WTC11 (cell line): ENCODE measurements around the gene TXNL4A. TPM values are rescaled to one million over a fixed set of nuclear protein-coding genes. Genes with fewer than 3 reads are reported as not detected.

Experiments
- ATAC-seq: fragments of 200-7000 bp; cut with Tn5 transposase; 2 replicates; pipeline ENCODE4 v1.10.0; 2021; ENCODE audit warnings: mild to moderate bottlenecking, moderate library complexity
- CTCF ChIA-PET: fragments of 300-600 bp; sonication (Branson Sonifier 250); formaldehyde crosslinking; loops from one replicate; lab custom pipeline; 2021; ENCODE audit warnings: antibody characterized with exemption; lab: Charles Lee
- POLR2A ChIA-PET: fragments of 350-600 bp; sonication (Branson Sonifier 250); formaldehyde crosslinking; loops from one replicate; lab custom pipeline; 2021; ENCODE audit warnings: antibody characterized with exemption; lab: Charles Lee
- DNase-seq: peaks from one replicate; pipeline ENCODE4 v3.0.0; 2021; ENCODE audit warnings: low spot score
- H3K27ac Mint-ChIP-seq: 2 replicates; pipeline ENCODE4 v1.8.0; 2021; ENCODE audit warnings: mixed read lengths
- H3K27me3 Mint-ChIP-seq: 2 replicates; pipeline ENCODE4 v1.8.0; 2021; ENCODE audit warnings: low read depth, mild to moderate bottlenecking, moderate library complexity, mixed read lengths
- H3K36me3 Mint-ChIP-seq: 2 replicates; pipeline ENCODE4 v1.8.0; 2021; ENCODE audit warnings: mixed read lengths
- H3K4me1 Mint-ChIP-seq: 2 replicates; pipeline ENCODE4 v1.8.0; 2022; ENCODE audit warnings: mixed read lengths
- H3K4me3 Mint-ChIP-seq: 2 replicates; pipeline ENCODE4 v1.8.0; 2021; ENCODE audit warnings: mild to moderate bottlenecking, moderate library complexity, mixed read lengths
- H3K9me3 Mint-ChIP-seq: 2 replicates; pipeline ENCODE4 v1.8.0; 2021; ENCODE audit warnings: mixed read lengths
- ATF2 ChIP-seq: sonication (generic); formaldehyde crosslinking; IDR thresholded peaks from 2 replicates; pipeline ENCODE4 v1.8.1; 2022; ENCODE audit warnings: low read depth, missing genetic modification reagents, borderline replicate concordance
- CREB1 ChIP-seq: sonication (generic); formaldehyde crosslinking; IDR thresholded peaks from 2 replicates; pipeline ENCODE4 v1.8.0; 2023; ENCODE audit warnings: mild to moderate bottlenecking, missing genetic modification reagents
- CREM ChIP-seq: sonication (generic); formaldehyde crosslinking; IDR thresholded peaks from 2 replicates; pipeline ENCODE4 v1.8.1; 2022; ENCODE audit warnings: mild to moderate bottlenecking, missing genetic modification reagents, moderate library complexity
- CTCF ChIP-seq: fragments of 200-600 bp; IDR thresholded peaks from 2 replicates; pipeline ENCODE4 v1.8.0; 2022; ENCODE audit warnings: antibody characterized with exemption
- E2F1 ChIP-seq: sonication (generic); formaldehyde crosslinking; IDR thresholded peaks from 2 replicates; pipeline ENCODE4 v1.8.0; 2022; ENCODE audit warnings: mild to moderate bottlenecking, missing genetic modification reagents
- ESRRA ChIP-seq: sonication (generic); formaldehyde crosslinking; IDR thresholded peaks from 2 replicates; pipeline ENCODE4 v1.8.1; 2022; ENCODE audit warnings: mild to moderate bottlenecking, missing genetic modification reagents, borderline replicate concordance
- FOXJ3 ChIP-seq: sonication (generic); formaldehyde crosslinking; IDR thresholded peaks from 2 replicates; pipeline ENCODE4 v1.9.0; 2021; ENCODE audit warnings: missing genetic modification reagents, mild to moderate bottlenecking, borderline replicate concordance
- FOXP1 ChIP-seq: sonication (generic); formaldehyde crosslinking; IDR thresholded peaks from 2 replicates; pipeline ENCODE4 v1.8.0; 2022; ENCODE audit warnings: missing genetic modification reagents, mild to moderate bottlenecking, moderate library complexity, borderline replicate concordance
- KAT7 ChIP-seq: sonication (generic); formaldehyde crosslinking; IDR thresholded peaks from 2 replicates; pipeline ENCODE4 v1.8.1; 2023; ENCODE audit warnings: missing genetic modification reagents, mild to moderate bottlenecking, borderline replicate concordance
- MAX ChIP-seq: sonication (generic); formaldehyde crosslinking; IDR thresholded peaks from 2 replicates; pipeline ENCODE4 v1.8.0; 2022; ENCODE audit warnings: mild to moderate bottlenecking, missing genetic modification reagents
- OVOL2 ChIP-seq: fragments of 250-450 bp; sonication (Bioruptor Pico); IDR thresholded peaks from 2 replicates; pipeline ENCODE4 v1.9.0; 2021; ENCODE audit warnings: mild to moderate bottlenecking, borderline replicate concordance
- STAT6 ChIP-seq: sonication (generic); formaldehyde crosslinking; conservative IDR thresholded peaks from 2 replicates; pipeline ENCODE4 v1.8.1; 2023; ENCODE audit warnings: mild to moderate bottlenecking, low read depth, missing genetic modification reagents, moderate library complexity
- ZBTB43 ChIP-seq: sonication (generic); formaldehyde crosslinking; IDR thresholded peaks from 2 replicates; pipeline ENCODE4 v1.8.1; 2023; ENCODE audit warnings: mild to moderate bottlenecking, missing genetic modification reagents
- ZNF416 ChIP-seq: fragments of 250-450 bp; sonication (Bioruptor Pico); IDR thresholded peaks from 2 replicates; pipeline ENCODE4 v1.9.0; 2021; ENCODE audit warnings: mild to moderate bottlenecking, inconsistent platforms
- ZNF423 ChIP-seq: fragments of 250-450 bp; sonication (Bioruptor Pico); IDR thresholded peaks from 2 replicates; pipeline ENCODE4 v2.1.2; 2022; ENCODE audit warnings: mild to moderate bottlenecking, moderate library complexity
- ZNF512 ChIP-seq: sonication (generic); formaldehyde crosslinking; IDR thresholded peaks from 2 replicates; pipeline ENCODE4 v1.8.1; 2022; ENCODE audit warnings: missing genetic modification reagents, borderline replicate concordance
- ZSCAN18 ChIP-seq: fragments of 250-450 bp; sonication (Bioruptor Pico); IDR thresholded peaks from 2 replicates; pipeline ENCODE4 v2.1.2; 2022; ENCODE audit warnings: mild to moderate bottlenecking, moderate library complexity
- total RNA-seq: library from RNA; stranded (reverse); gene quantifications from 3 replicates; pipeline ENCODE4 v1.2.3, GENCODE V29; 2021

TXNL4A gene
- total RNA-seq, 1 experiment from 2014 or later: 157 TPM

- TF ChIP-seq E2F1 (CRISPR knock-in tag) (no peak), STAT6 (no peak), ESRRA (CRISPR knock-in tag) (no peak)
Measured at GRCh38 chr18:79944746-79945117, 43.6 kb downstream of the TXNL4A start (continued).

- ATAC-seq: peak; percentile 55
- DNase-seq: no peak
- TF ChIP-seq ATF2 (CRISPR knock-in tag) (no peak), CREM (no peak), FOXP1 (CRISPR knock-in tag) (no peak), ZNF423 (CRISPR knock-in tag) (no peak), KAT7 (CRISPR knock-in tag) (no peak), OVOL2 (no peak), CTCF (no peak), ZNF512 (no peak), ZSCAN18 (CRISPR knock-in tag) (no peak), CREB1 (CRISPR knock-in tag) (no peak), FOXJ3 (CRISPR knock-in tag) (no peak), ZNF416 (CRISPR knock-in tag) (no peak), MAX (no peak), ZBTB43 (CRISPR knock-in tag) (no peak)
- Mint-ChIP-seq H3K27me3 (peaks cover 4% of the 10 kb centered on the region), H3K36me3 (peaks cover 2% of the 10 kb centered on the region; the same call in 1 of the 2 replicates), H3K27ac (no peak overlapping the region), H3K4me3 (no peak overlapping the region), H3K4me1 (peaks cover 13% of the 10 kb centered on the region), H3K9me3 (no peaks in the 10 kb centered on the region)
- POLR2A ChIA-PET: no interaction called here
- CTCF ChIA-PET: interaction anchor here (2.1 kb wide), 1 partner anchor 10 kb away, joined by 8 read pairs; no protein-coding TSS in a partner anchor
Measured at GRCh38 chr18:79944126-79944731, 44.1 kb downstream of the TXNL4A start.
